HG03354 (cell line): ENCODE results near the gene ALDH16A1.

Experiments used
- ATAC-seq: cut with Tn5 transposase; IDR thresholded peaks from one replicate; pipeline ENCODE4 v1.9.1; 2021; ENCODE audit warnings: mild to moderate bottlenecking; ENCODE audit not compliant: unreplicated experiment, poor library complexity, severe bottlenecking

The ALDH16A1 gene

DNA sequence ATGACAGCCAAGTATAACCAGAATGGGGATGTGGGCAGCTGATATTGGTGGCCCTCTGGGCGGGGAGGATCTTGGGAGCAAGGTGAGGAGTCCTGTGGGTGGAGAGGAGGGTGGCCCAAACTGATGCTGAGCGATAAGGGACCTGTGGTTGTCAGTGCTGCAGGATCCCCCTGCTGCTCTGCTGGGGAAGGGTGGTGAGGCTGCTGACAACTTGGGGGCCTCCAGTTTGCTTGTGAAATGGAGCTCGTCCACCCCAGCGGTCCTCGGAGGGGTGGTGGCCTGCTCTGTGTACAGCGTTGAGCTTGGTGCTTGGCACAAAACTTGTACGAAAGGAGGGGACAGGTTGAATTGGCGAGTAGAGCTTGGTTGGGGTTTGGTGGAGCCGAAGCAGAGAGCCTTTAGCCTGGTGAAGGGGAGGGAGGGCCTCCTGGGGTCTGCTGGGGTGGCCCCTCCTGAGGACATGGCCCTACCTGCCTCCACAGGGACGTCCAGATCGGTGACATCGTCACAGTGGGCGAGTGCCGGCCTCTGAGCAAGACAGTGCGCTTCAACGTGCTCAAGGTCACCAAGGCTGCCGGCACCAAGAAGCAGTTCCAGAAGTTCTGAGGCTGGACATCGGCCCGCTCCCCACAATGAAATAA, 46.1 kb downstream of the ALDH16A1 start:
- ATAC-seq: no peak

DNA sequence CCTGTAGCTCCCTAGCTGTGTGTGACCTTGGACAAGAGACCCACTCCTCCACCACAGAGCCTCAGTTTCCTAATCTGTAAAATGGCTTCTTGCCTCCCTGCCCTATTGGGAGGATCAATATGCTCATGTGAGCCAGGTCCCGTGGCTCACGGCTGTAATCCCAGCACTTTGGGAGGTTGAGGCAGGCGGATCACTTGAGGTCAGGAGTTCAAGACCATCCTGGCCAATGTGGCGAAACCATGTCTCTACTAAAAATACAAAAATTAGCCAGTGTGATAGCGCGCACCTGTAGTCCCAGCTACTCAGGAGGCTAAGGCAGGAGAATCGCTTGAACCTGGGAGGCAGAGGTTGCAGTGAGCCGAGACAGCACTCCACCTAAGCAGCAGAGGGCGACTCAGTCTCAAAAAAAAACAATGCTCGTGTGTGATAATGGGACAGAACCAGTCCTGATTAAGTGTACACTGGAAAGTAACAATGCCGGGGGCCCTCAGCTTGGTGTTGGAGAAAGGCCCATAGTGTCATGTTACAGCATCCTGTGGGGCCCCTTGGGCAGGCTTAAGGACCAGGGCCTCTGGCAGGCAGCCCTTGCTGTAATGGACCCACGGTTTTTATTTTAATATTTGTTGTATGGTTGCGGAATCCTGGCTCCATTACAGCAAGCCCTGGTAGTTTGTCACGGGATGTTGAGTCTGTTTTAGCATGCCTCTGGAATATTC, 50.0 kb downstream of the ALDH16A1 start:
- ATAC-seq: no peak

DNA sequence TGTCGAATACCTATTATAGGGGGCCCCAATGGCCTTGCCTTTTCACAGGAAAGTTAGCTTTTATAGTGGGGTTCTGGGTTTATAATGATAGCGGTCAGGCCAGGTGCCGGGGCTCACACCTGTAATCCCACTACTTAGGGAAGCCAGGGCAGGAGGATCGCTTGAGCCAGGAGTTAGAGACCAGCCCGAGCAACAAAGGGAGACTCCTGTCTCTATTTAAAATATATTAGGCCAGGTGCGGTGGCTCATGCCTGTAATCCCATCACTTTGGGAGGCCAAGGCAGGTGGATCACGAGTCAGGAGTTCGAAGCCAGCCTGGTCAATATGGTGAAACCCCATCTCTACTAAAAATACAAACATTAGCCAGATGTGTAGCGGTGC, 50.5 kb downstream of the ALDH16A1 start:
- no peak for ATAC-seq

GRCh38 chr19:49506575-49507105, 53.6 kb downstream of the ALDH16A1 start:
- no peak for ATAC-seq

DNA sequence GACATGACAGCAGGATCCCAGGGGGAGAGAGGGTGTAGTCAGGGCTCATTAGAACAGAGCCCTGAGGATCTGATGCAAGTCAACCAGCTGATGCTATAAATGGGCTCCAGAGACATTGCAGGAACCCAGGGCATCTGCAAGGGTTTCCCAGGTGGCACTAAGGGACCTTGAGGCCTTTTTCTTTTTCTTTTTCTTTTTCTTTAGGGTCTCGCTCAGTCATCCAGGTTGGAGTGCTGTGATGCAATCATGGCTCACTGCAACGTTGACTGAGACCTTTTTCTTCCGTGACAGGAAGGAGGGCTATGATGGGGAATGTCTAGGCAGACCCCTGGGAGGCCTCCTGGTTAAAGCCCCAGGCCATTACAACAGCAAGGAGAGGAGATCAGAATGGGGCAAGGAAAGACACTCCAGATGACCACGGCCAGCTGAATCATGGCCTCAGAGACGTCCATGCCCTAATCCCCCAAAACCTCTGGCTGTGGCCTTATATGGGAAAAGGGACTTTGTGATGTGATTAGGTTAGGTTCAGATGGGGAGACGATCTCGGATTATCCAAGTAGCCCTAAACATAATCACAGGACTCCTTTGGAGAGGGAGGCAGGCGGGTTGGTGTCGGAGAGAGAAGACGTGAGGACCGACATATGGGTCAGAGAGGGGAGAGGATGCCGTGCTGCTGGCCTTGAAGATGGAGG, 54.9 kb downstream of the ALDH16A1 start:
- ATAC-seq: no peak

DNA sequence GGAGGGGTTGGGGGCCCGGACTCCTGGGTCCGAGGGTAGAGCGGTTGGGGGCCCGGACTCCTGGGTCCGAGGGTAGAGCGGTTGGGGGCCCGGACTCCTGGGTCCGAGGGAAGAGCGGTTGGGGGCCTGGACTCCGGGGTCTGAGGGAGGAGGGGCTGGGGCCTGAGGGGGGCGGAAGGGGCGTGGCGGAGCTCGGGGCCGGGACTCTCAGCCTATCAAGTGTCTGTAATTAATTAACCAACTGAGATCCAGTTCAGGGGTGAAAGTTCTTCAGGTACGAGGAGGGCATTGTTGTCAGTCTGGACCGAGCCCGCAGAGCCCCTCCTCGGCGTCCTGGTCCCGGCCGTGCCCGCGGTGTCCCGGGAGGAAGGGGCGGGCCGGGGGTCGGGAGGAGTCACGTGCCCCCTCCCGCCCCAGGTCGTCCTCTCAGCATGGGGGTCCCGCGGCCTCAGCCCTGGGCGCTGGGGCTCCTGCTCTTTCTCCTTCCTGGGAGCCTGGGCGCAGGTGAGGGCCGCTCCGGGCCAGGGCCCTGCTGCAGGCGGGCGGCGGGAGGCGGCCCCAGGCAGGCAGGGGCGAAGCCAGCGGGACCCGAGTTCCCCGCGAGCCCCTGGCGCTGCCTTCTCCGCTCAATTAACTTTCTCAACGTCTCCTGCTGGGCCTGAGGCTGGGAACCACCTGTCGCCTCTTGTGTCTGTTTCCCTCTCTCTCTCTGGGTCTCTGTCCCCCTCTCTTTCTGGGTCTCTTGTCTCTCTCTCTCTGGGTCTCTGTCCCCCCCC, 60.1 kb downstream of the ALDH16A1 start:
- ATAC-seq: no peak

- no peak for ATAC-seq
These were observed 60.7 kb downstream of the ALDH16A1 start for GRCh38 chr19:49513746-49514118.

DNA sequence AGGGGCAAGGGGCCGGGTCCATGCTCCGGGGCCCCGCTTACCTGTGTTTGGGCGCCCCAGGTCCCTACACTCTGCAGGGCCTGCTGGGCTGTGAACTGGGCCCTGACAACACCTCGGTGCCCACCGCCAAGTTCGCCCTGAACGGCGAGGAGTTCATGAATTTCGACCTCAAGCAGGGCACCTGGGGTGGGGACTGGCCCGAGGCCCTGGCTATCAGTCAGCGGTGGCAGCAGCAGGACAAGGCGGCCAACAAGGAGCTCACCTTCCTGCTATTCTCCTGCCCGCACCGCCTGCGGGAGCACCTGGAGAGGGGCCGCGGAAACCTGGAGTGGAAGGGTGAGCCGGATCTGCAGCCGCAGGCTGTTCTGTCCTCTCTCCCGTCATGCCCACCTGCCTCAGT, 61.1 kb downstream of the ALDH16A1 start:
- ATAC-seq: no peak

DNA sequence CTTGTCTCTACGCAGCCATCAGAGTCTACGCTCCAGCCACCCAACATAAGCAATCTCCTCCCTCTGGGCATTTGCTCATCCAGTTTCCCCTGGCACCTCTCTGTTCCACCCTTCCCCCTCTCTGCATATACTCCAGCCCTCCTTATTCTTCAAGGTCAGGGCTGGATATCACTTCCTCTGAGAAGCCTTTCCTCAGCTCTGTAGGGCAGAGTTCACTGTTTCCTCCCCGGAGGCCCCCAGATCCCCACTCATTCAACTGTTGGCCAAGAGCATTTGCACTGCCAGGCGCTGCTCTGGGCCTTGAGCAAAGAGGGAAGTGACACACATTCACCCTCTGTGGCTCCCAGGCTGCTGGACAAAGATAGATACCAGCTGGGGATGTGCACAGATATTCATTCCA, 62.7 kb downstream of the ALDH16A1 start:
- ATAC-seq: no peak

DNA sequence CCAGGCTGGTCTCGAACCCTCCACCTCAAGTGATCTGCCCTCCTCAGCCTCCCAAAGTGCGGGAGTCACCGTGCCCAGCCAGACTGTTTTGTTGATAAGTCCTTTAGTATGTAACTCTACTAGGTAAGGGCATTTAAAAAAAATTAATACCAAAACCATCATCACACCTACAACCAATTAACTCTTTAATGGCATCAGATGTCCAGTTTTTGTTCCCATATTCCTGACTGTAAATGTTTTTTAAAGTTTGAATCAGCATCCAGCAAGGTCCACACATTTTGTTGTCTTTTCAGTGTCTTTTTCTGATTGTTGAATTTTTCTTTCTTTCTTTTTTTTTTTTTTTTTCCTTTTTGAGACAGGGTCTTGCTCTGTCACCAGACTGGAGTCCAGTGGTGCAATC, 65.0 kb downstream of the ALDH16A1 start:
- ATAC-seq: no peak
